ENCODE measurements around the gene CYS1.
"Not testable (repeated sequence)": the region's sequence is repeated elsewhere in the genome, so short reads cannot be mapped to it uniquely, and the experiment has no call there.

DNA sequence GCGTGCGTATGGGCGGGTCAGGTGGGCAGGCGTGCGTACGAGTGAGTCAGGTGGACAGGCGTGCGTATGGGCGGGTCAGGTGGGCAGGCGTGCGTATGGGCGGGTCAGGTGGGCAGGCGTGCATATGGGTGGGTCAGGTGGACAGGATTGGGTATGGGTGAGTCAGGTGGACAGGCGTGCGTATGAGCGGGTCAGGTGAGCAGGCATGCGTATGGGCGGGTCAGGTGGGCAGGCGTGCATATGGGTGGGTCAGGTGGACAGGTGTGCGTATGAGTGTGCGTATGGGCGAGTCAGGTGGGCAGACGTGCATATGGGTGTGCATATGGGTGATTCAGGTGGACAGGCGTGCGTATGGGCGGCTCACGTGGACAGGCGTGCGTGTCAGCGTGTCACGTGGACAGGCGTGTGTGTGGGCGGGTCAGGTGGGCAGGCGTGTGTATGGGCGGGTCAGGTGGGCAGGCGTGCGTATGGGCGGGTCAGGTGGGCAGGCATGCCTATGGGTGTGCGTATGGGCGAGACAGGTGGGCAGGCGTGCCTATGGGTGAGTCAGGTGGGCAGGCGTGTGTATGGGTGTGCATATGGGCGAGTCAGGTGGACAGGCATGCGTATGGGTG is 64.7 kb downstream of the CYS1 start:
- not testable (repeated sequence) for TF ChIP-seq POLR2A, POLR2AphosphoS5 (IDR thresholded peaks at IDR 0.05; ENCODE audit: low read depth, low read length)

Measured in GM12891 (cell line).